ENCODE results near the gene TACR1.
A peak's percentile ranks its signal among the peaks of the same experiment; 100 is the strongest.
"Not testable (repeated sequence)": the region's sequence is repeated elsewhere in the genome, so short reads cannot be mapped to it uniquely, and the experiment has no call there.

Gene TACR1

DNA sequence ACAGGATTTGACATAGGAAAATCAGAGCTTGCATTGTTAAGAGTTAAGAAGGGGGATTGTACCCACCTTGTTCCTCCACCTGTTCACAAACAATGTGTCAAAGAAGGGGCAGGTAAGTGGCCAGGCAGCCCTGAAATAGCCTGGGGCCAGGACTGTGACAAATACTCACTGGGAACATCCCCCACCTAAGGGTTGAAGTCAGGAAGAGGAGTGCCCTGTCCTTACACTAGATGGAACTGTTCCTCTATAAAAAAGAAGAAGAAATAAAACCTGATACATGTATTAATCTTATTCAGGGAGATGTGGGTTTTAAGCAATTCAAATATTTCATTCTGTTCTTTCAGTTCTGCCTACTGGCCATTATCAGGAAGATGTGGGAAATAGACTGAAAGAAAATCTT, 41.9 kb downstream of the TACR1 start:
- no peaks in the 10 kb centered on the region for H3K4me1 ChIP-seq (ENCODE audit: control insufficient read depth, insufficient read depth, low read length)
- H3K27ac ChIP-seq (ENCODE audit: extremely low read depth, low read depth, low read length): no peak overlapping the region
- no peak overlapping the region for H3K4me3 ChIP-seq (ENCODE audit: low read depth, low read length)
- POLR2A ChIA-PET: no interaction called here
- TF ChIP-seq ZNF776 (tag by site-specific recombination; IDR thresholded peaks at IDR 0.05; ENCODE audit: borderline replicate concordance): no peak
- CTCF ChIA-PET: interaction anchor here (0.8 to 2.1 kb wide), 4 partner anchors 14 to 452 kb away, joined by 3 to 11 read pairs (median 6); no protein-coding TSS in a partner anchor
- H3K36me3 ChIP-seq (ENCODE audit: control insufficient read depth in 2 of 2, insufficient read depth in 1 of 2, low read length in 2 of 2): no peaks in the 10 kb centered on the region
- H3K9me3 ChIP-seq (ENCODE audit: control insufficient read depth, insufficient read depth, low read depth, low read length): no peaks in the 10 kb centered on the region

DNA sequence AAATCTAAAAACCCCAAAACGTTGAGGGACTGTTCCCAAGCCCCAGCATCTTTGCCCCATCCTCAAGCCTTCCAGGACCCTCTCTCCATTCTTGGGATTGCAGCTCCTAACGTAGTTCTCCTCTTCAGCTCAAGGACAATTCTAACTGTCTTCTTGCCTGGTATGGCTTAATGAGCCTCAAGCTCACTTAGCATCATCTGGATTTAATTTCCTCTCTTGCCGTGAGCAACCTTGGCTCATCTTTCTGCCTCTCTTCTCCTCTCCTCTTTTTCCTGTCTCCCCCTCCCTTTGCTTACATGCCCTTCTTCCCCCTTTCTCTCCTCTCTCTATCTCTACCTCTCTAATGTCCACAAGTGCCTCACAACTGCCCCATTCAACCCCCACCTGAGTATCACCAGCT, 44.2 kb downstream of the TACR1 start:
- no peaks in the 10 kb centered on the region for H3K36me3 ChIP-seq (ENCODE audit: control insufficient read depth in 2 of 2, insufficient read depth in 1 of 2, low read length in 2 of 2)
- ChIA-PET CTCF (no interaction called here), POLR2A (no interaction called here)
- no peak overlapping the region for H3K4me3 ChIP-seq (ENCODE audit: low read depth, low read length)
- H3K4me1 ChIP-seq (ENCODE audit: control insufficient read depth, insufficient read depth, low read length): no peaks in the 10 kb centered on the region
- TF ChIP-seq ZNF324 (tag by site-specific recombination; IDR thresholded peaks at IDR 0.05): no peak
- H3K27ac ChIP-seq (ENCODE audit: extremely low read depth, low read depth, low read length): no peak overlapping the region
- no peaks in the 10 kb centered on the region for H3K9me3 ChIP-seq (ENCODE audit: control insufficient read depth, insufficient read depth, low read depth, low read length)

DNA sequence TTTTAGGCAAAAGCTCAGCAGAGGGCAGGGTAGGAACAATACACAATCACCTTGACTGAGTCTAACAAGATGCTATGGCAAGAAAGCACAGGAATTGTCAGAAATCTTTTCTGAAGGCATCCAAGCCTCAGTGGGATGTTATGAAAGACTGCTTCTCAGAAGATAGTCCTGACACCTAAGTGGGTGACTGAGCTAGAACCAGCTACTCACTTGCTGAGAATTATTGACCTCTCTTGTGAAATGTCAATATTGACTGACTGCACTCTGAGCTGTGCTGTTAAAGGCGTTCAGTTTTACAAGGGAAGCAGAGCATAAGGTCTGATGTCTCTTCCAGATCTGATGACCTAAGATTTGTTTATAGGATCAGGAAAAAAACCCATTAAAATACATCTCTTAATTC, 46.1 kb downstream of the TACR1 start:
- CTCF ChIA-PET: no interaction called here
- Histone ChIP-seq H3K36me3 (ENCODE audit: control insufficient read depth in 2 of 2, insufficient read depth in 1 of 2, low read length in 2 of 2) (no peaks in the 10 kb centered on the region), H3K4me1 (ENCODE audit: control insufficient read depth, insufficient read depth, low read length) (no peaks in the 10 kb centered on the region), H3K9me3 (ENCODE audit: control insufficient read depth, insufficient read depth, low read depth, low read length) (no peaks in the 10 kb centered on the region), H3K27ac (ENCODE audit: extremely low read depth, low read depth, low read length) (no peak overlapping the region), H3K4me3 (ENCODE audit: low read depth, low read length) (no peak overlapping the region)
- TF ChIP-seq SCRT1 (tag by site-specific recombination; IDR thresholded peaks at IDR 0.05; ENCODE audit: borderline replicate concordance) (no peak), ZNF785 (tag by site-specific recombination; IDR thresholded peaks at IDR 0.05) (no peak), ZNF266 (tag by site-specific recombination; IDR thresholded peaks at IDR 0.05; ENCODE audit: low read depth) (no peak), MEIS1 (CRISPR knock-in tag; IDR thresholded peaks at IDR 0.05; ENCODE audit: borderline replicate concordance) (no peak), WT1 (tag by site-specific recombination; IDR thresholded peaks at IDR 0.05) (no peak)
- TF ChIP-seq, protein P1, sequence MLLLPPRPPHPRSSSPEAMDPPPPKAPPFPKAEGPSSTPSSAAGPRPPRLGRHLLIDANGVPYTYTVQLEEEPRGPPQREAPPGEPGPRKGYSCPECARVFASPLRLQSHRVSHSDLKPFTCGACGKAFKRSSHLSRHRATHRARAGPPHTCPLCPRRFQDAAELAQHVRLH (tag by site-specific recombination; IDR thresholded peaks at IDR 0.05): no peak
- TF ChIP-seq, protein P2, sequence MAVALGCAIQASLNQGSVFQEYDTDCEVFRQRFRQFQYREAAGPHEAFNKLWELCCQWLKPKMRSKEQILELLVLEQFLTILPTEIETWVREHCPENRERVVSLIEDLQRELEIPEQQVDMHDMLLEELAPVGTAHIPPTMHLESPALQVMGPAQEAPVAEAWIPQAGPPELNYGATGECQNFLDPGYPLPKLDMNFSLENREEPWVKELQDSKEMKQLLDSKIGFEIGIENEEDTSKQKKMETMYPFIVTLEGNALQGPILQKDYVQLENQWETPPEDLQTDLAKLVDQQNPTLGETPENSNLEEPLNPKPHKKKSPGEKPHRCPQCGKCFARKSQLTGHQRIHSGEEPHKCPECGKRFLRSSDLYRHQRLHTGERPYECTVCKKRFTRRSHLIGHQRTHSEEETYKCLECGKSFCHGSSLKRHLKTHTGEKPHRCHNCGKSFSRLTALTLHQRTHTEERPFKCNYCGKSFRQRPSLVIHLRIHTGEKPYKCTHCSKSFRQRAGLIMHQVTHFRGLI (tag by site-specific recombination; IDR thresholded peaks at IDR 0.05): no peak
- TF ChIP-seq, protein P3, sequence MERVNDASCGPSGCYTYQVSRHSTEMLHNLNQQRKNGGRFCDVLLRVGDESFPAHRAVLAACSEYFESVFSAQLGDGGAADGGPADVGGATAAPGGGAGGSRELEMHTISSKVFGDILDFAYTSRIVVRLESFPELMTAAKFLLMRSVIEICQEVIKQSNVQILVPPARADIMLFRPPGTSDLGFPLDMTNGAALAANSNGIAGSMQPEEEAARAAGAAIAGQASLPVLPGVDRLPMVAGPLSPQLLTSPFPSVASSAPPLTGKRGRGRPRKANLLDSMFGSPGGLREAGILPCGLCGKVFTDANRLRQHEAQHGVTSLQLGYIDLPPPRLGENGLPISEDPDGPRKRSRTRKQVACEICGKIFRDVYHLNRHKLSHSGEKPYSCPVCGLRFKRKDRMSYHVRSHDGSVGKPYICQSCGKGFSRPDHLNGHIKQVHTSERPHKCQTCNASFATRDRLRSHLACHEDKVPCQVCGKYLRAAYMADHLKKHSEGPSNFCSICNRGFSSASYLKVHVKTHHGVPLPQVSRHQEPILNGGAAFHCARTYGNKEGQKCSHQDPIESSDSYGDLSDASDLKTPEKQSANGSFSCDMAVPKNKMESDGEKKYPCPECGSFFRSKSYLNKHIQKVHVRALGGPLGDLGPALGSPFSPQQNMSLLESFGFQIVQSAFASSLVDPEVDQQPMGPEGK (tag by site-specific recombination; IDR thresholded peaks at IDR 0.05): no peak
- POLR2A ChIA-PET: no interaction called here

DNA sequence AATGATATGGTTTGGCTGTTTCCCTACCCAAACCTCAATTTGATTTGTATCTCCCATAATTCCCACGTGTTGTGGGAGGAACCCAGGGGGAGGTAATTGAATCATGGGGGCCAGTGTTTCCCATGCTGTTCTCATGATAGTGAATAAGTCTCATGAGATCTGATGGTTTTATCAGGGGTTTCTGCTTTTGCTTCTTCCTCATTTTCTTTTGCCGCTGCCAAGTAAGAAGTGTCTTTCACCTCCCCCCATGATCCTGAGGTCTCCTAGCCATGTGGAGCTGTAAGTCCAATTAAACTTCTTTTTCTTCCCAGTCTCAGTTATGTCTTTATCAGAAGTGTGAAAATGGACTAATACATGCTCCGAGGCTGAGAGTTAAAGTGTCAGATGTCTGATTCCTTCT, 47.1 kb downstream of the TACR1 start:
- POLR2A ChIA-PET; H3K4me1 ChIP-seq (ENCODE audit: control insufficient read depth, insufficient read depth, low read length); CTCF ChIA-PET; H3K27ac ChIP-seq (ENCODE audit: extremely low read depth, low read depth, low read length); H3K9me3 ChIP-seq (ENCODE audit: control insufficient read depth, insufficient read depth, low read depth, low read length); H3K4me3 ChIP-seq (ENCODE audit: low read depth, low read length); H3K36me3 ChIP-seq (ENCODE audit: control insufficient read depth in 2 of 2, insufficient read depth in 1 of 2, low read length in 2 of 2): not testable (repeated sequence)

DNA sequence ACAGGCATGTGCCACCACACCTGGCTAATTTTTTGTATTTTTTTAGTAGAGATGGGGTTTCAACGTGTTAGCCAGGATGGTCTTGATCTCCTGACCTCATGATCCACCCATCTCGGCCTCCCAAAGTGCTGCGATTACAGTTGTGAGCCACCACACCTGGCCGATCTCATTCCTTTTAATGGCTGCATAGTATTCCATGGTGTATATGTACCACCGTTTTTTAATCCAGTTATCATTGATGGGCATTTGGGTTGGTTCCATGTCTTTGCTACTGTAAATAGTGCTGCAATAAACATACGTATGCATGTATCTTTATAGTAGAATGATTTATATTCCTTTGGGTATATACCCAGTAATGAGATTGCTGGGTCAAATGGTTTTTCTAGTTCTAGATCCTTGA, 51.4 kb downstream of the TACR1 start:
- peak; percentile 61; the same call in 1 of the 2 replicates for TF ChIP-seq ZNF146 (tag by site-specific recombination; IDR thresholded peaks at IDR 0.05)
- H3K4me3 ChIP-seq (ENCODE audit: low read depth, low read length); H3K27ac ChIP-seq (ENCODE audit: extremely low read depth, low read depth, low read length); H3K9me3 ChIP-seq (ENCODE audit: control insufficient read depth, insufficient read depth, low read depth, low read length); H3K4me1 ChIP-seq (ENCODE audit: control insufficient read depth, insufficient read depth, low read length); H3K36me3 ChIP-seq (ENCODE audit: control insufficient read depth in 2 of 2, insufficient read depth in 1 of 2, low read length in 2 of 2); POLR2A ChIA-PET: not testable (repeated sequence)
- CTCF ChIA-PET: interaction anchor here (0.7 to 0.9 kb wide), 2 partner anchors 48 to 229 kb away, joined by 3 to 4 read pairs; no protein-coding TSS in a partner anchor

All from HEK293 (cell line).